Smooth muscle cell (in vitro differentiated cells): ENCODE data around the gene SLC9C2. TPM values are rescaled to one million over a fixed set of nuclear protein-coding genes. Genes with fewer than 3 reads are reported as not detected.

Source experiments
- DNase-seq: peaks from one replicate; lab custom pipeline; 2025; ENCODE audit not compliant: unreplicated experiment; lab: John Stamatoyannopoulos, UW
- H2AFZ ChIP-seq: fragments of 200-600 bp; sonication (generic); 2 replicates; pipeline ENCODE4 v1.6.0; 2016; ENCODE audit warnings: antibody characterized with exemption, low read depth, mild to moderate bottlenecking
- H3F3A ChIP-seq: fragments of 200-600 bp; sonication (generic); 2 replicates; pipeline ENCODE4 v1.6.0; 2017; ENCODE audit warnings: antibody characterized with exemption, low read depth
- H3K27ac ChIP-seq: fragments of 200-600 bp; sonication (generic); 2 replicates; pipeline ENCODE4 v1.5.1; 2016; ENCODE audit warnings: low read depth, mild to moderate bottlenecking
- H3K27me3 ChIP-seq: fragments of 200-600 bp; sonication (generic); 2 replicates; pipeline ENCODE4 v1.6.1; 2016; ENCODE audit warnings: low read depth, mild to moderate bottlenecking
- H3K36me3 ChIP-seq: fragments of 200-600 bp; sonication (generic); 2 replicates; pipeline ENCODE4 v1.5.1; 2016; ENCODE audit warnings: low read depth
- H3K4me1 ChIP-seq: fragments of 200-600 bp; sonication (generic); 2 replicates; pipeline ENCODE4 v1.5.1; 2016; ENCODE audit warnings: low read depth
- H3K4me2 ChIP-seq: fragments of 200-600 bp; sonication (generic); 2 replicates; pipeline ENCODE4 v1.6.0; 2016; ENCODE audit warnings: mild to moderate bottlenecking
- H3K4me3 ChIP-seq: fragments of 200-600 bp; sonication (generic); 2 replicates; pipeline ENCODE4 v1.5.1; 2016; ENCODE audit warnings: mild to moderate bottlenecking
- H3K79me2 ChIP-seq: fragments of 200-600 bp; sonication (generic); 2 replicates; pipeline ENCODE4 v1.6.0; 2016; ENCODE audit warnings: low read depth, mild to moderate bottlenecking
- H3K9ac ChIP-seq: fragments of 200-600 bp; sonication (generic); 2 replicates; pipeline ENCODE4 v1.6.0; 2016; ENCODE audit warnings: low read depth
- H3K9me3 ChIP-seq: fragments of 200-600 bp; sonication (generic); replicated peaks from 2 replicates; pipeline ENCODE4 v1.5.1; 2016; ENCODE audit warnings: low read depth
- H4K20me1 ChIP-seq: fragments of 200-600 bp; sonication (generic); 2 replicates; pipeline ENCODE4 v1.6.0; 2016; ENCODE audit warnings: low read depth
- WGBS: methylation state at CpG from one replicate; pipeline ENCODE4 v1.1.7; 2016; ENCODE audit warnings: low lambda C conversion rate; 5-methylcytosine and 5-hydroxymethylcytosine counted together
- polyA plus RNA-seq: library from polyadenylated mRNA; unstranded; fragments of >200 nt; fragmentation: Nextera tagmentation; extraction: Ambion mirVana; gene quantifications from 2 replicates; pipeline ENCODE4 v1.2.1, GENCODE V29; 2016
- total RNA-seq: library from RNA; depleted of rRNA; stranded (reverse); fragments of >200 nt; gene quantifications from 2 replicates; pipeline ENCODE4 v1.2.3, GENCODE V29; 2014
- TF ChIP-seq, protein P1 (sequence below): fragments of 200-600 bp; sonication (generic); IDR thresholded peaks from 2 replicates; pipeline ENCODE4 v1.5.1; 2017; ENCODE audit warnings: borderline replicate concordance, mild to moderate bottlenecking, antibody characterized with exemption; ENCODE audit not compliant: insufficient read depth, poor library complexity, severe bottlenecking

Gene SLC9C2
- total and polyA plus RNA-seq, 2 experiments from 2014 or later, result 0.35 TPM; not detected in 1

DNA sequence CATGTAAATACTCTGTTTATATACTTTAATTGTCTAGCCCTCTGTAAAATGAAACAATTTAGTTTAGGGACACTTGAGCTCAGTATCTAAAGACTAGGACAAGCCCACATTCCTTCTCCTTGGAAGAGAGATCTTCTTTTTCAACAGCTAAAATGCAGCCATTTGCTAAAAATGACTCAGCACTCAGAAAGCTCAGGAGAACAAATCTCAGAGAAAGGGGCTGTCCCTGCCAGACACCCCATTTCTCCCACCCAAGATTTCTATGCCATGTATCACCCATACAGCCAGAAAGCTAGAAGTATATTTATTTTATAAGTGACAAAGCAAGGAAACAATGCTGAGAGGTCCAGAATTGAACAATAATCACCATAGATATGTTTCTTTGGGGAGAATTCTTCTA lies 148.9 kb downstream of the SLC9C2 start:
- no peak for DNase-seq
- Histone ChIP-seq H3K27me3 (no peaks in the 10 kb centered on the region), H3K9ac (no peak overlapping the region), H3K9me3 (no peaks in the 10 kb centered on the region), H3K36me3 (peaks cover 5% of the 10 kb centered on the region), H3K79me2 (peaks cover 6% of the 10 kb centered on the region), H3K27ac (peak overlapping the region; percentile 58), H3K4me3 (no peak overlapping the region), H3K4me1 (peaks cover 10% of the 10 kb centered on the region), H3K4me2 (peak overlapping the region; percentile 21), H2AFZ (peak overlapping the region; percentile 9), H4K20me1 (no peaks in the 10 kb centered on the region), H3F3A (no peaks in the 10 kb centered on the region)
- TF ChIP-seq, protein P1, sequence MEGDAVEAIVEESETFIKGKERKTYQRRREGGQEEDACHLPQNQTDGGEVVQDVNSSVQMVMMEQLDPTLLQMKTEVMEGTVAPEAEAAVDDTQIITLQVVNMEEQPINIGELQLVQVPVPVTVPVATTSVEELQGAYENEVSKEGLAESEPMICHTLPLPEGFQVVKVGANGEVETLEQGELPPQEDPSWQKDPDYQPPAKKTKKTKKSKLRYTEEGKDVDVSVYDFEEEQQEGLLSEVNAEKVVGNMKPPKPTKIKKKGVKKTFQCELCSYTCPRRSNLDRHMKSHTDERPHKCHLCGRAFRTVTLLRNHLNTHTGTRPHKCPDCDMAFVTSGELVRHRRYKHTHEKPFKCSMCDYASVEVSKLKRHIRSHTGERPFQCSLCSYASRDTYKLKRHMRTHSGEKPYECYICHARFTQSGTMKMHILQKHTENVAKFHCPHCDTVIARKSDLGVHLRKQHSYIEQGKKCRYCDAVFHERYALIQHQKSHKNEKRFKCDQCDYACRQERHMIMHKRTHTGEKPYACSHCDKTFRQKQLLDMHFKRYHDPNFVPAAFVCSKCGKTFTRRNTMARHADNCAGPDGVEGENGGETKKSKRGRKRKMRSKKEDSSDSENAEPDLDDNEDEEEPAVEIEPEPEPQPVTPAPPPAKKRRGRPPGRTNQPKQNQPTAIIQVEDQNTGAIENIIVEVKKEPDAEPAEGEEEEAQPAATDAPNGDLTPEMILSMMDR, result no peak

DNA sequence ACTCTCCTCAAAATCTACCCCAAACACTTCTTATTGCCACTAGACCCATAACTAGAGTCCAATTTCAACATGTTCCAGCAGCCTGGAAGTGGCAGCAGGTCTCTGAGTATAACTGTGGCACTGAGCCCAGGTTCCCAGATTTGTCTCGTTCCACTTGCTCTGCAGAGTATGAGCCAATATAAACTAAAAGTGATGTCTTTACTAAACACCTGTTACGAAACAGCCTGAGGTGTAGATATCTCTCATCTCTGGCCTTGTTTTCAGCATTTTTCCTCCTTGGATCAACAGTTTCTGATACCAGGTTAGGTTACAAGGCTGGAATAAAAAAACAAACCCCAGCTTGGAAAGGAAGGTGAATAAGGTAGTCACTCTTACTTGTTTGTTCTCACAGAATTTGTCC lies 150.9 kb downstream of the SLC9C2 start:
- no peaks in the 10 kb centered on the region for H3F3A ChIP-seq
- H3K27me3 ChIP-seq, result no peaks in the 10 kb centered on the region
- H2AFZ ChIP-seq, result no peak overlapping the region
- peaks cover 5% of the 10 kb centered on the region for H3K36me3 ChIP-seq
- H3K4me1 ChIP-seq, result peaks cover 10% of the 10 kb centered on the region
- H3K79me2 ChIP-seq, result peaks cover 11% of the 10 kb centered on the region
- H3K4me3 ChIP-seq, result no peak overlapping the region
- DNase-seq, result no peak
- H3K4me2 ChIP-seq, result no peak overlapping the region
- H3K27ac ChIP-seq, result no peak overlapping the region
- WGBS, result 93% methylated on average over 2 of the region's 2 CpGs
- TF ChIP-seq, protein P1, result no peak
- no peaks in the 10 kb centered on the region for H4K20me1 ChIP-seq
- no peaks in the 10 kb centered on the region for H3K9me3 ChIP-seq
- no peak overlapping the region for H3K9ac ChIP-seq

Other genes with a start within 250 kb of the SLC9C2 start
- 657 and 689 TPM in 2 replicates for gene PRDX6, start 125.7 kb downstream of the SLC9C2 start, total RNA-seq
- gene PRDX6, start 125.7 kb downstream of the SLC9C2 start, polyA plus RNA-seq, result 484 and 526 TPM in 2 replicates
- 0.49 TPM in 1 of 2 replicates, not detected in the other for gene TEX50, start 32.3 kb upstream of the SLC9C2 start, total RNA-seq
- not detected in 2 replicates for gene TEX50, start 32.3 kb upstream of the SLC9C2 start, polyA plus RNA-seq
- 0.72 TPM in 1 of 2 replicates, not detected in the other for gene ANKRD45, start 66.8 kb upstream of the SLC9C2 start, total RNA-seq
- gene ANKRD45, start 66.8 kb upstream of the SLC9C2 start, polyA plus RNA-seq, result 1.8 and 5.3 TPM in 2 replicates
- gene KLHL20, start 111.9 kb upstream of the SLC9C2 start, total RNA-seq, result 47.6 and 49.7 TPM in 2 replicates
- 21.2 and 25.6 TPM in 2 replicates for gene KLHL20, start 111.9 kb upstream of the SLC9C2 start, polyA plus RNA-seq
- 16.9 and 19.3 TPM in 2 replicates for gene DARS2, start 221.6 kb upstream of the SLC9C2 start, total RNA-seq
- 7.7 and 10.1 TPM in 2 replicates for gene DARS2, start 221.6 kb upstream of the SLC9C2 start, polyA plus RNA-seq
- 14.6 and 15.6 TPM in 2 replicates for gene CENPL, start 221.8 kb upstream of the SLC9C2 start, total RNA-seq
- gene CENPL, start 221.8 kb upstream of the SLC9C2 start, polyA plus RNA-seq, result 3.5 and 6.1 TPM in 2 replicates